Transverse colon (tissue), 4 donors: ENCODE results near the gene IAPP. TPM values are rescaled to one million over a fixed set of nuclear protein-coding genes. Genes with fewer than 3 reads are reported as not detected.
"Not testable (repeated sequence)": the region's sequence is repeated elsewhere in the genome, so short reads cannot be mapped to it uniquely, and the experiment has no call there.

Source experiments
- DNase-seq: peaks from one replicate; pipeline ENCODE4 v3.0.0-alpha.2; 2019
- H3K27ac ChIP-seq, 4 donors: fragments of 200-600 bp; sonication (generic); 2 replicates each; pipeline ENCODE4 v1.5.1; 2016 to 2018; ENCODE audit warnings: inconsistent platforms in 4 of 4
- H3K27me3 ChIP-seq: fragments of 200-600 bp; sonication (generic); 2 replicates; pipeline ENCODE4 v1.5.1; 2017; ENCODE audit warnings: inconsistent platforms
- H3K36me3 ChIP-seq, 4 donors: fragments of 200-600 bp; sonication (generic); 2 replicates each; pipeline ENCODE4 v1.5.1; 2017 to 2019; ENCODE audit warnings: inconsistent platforms in 4 of 4
- H3K4me1 ChIP-seq, 4 donors: fragments of 200-600 bp; sonication (generic); 2 replicates each; pipeline ENCODE4 v1.5.1; 2017 to 2020; ENCODE audit warnings: inconsistent platforms in 4 of 4
- H3K4me3 ChIP-seq, 4 donors: fragments of 200-600 bp; sonication (generic); 1 replicate in 1 of 4; 2 replicates in 3 of 4; pipeline versions ENCODE4 v1.5.1 to v1.6.1; 2017 to 2019; ENCODE audit warnings: inconsistent platforms in 4 of 4
- H3K9me3 ChIP-seq, 2 donors: fragments of 200-600 bp; sonication (generic); 2 replicates each; pipeline ENCODE4 v1.5.1; 2017 to 2019; ENCODE audit warnings: inconsistent platforms in 2 of 2
- CTCF ChIP-seq, 5 experiments: fragments of 200-600 bp in 3 of 5; fragments of 450-650 bp in 2 of 5; sonication (generic) in 3 of 5; IDR thresholded peaks; 1 replicate in 2 of 5; 2 replicates in 3 of 5; pipeline ENCODE4 v1.5.1; 2016 to 2017; ENCODE audit warnings: antibody characterized with exemption in 5 of 5, inconsistent platforms in 3 of 5, mild to moderate bottlenecking in 2 of 5, moderate library complexity in 1 of 5
- EP300 ChIP-seq: sonication (generic); formaldehyde crosslinking; IDR thresholded peaks from one replicate; pipeline ENCODE4 v1.6.1; 2017; ENCODE audit warnings: antibody characterized with exemption, low read depth
- POLR2A ChIP-seq: fragments of 450-650 bp; IDR thresholded peaks from one replicate; pipeline ENCODE4 v1.6.1; 2016; ENCODE audit warnings: antibody characterized with exemption, mild to moderate bottlenecking, moderate library complexity
- POLR2AphosphoS5 ChIP-seq, 3 donors: sonication (generic); formaldehyde crosslinking; IDR thresholded peaks; one replicate each; pipeline ENCODE4 v1.6.1; 2016; ENCODE audit warnings: antibody characterized with exemption in 3 of 3
- WGBS, 2 donors: methylation state at CpG; one replicate each; pipeline ENCODE4 v1.1.5; 2018; ENCODE audit warnings: low coverage in 1 of 2; 5-methylcytosine and 5-hydroxymethylcytosine counted together
- in situ Hi-C, 4 donors: fragments of 200-750 bp; cut with MboI; loops; one replicate each; pipeline versions ENCODE4 v1.15.0 to v1.15.1; 2017; ENCODE audit warnings: low sequenced_read_pairs in 3 of 4, low pct_ligation_motif_present in 1 of 4, low pct_unique_long_range_greater_than_20kb in 1 of 4
- intact Hi-C: fragments of 100-400 bp; cut with DNase I; formaldehyde crosslinking; loops from one replicate; pipeline ENCODE4 v1.15.1; 2023; ENCODE audit warnings: low total_unique reads
- total RNA-seq, 4 donors: library from RNA; depleted of rRNA; stranded (reverse); fragments of >200 nt; gene quantifications; one replicate each; pipeline ENCODE4 v1.1.0, GENCODE V29; 2016

Gene IAPP
- total RNA-seq, 4 donors from 2014 or later = not detected

DNA sequence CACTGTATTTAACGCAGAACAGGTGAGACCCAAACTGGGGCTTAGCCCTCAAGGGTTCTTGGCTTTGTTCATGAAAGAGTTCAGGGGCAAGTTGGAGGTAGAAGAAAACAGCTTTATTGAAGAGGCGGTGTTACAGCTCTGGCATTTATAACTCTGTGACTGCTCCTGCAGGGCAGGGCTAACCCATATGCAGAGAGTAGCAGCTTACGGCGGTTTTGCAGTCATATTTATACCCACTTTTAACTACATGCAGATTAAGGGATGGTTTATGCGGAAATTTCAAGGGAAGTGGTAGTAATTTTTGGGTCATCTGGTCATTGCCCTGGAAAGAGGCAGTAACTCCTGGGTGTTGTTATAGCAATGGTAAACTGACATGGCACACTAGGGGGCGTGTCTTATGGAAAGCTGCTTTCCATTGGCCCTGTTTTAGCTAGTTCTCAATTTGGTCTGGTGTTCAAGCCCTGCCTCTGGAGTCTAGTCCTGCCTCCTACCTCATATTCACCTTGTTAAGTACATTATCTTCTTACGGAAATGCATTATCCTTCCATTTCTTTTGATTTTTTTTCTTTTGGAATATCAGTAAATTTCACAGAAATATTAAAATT is 1.8 kb upstream of the IAPP start:
- 76 to 82% methylated on average over 4 to 7 of the region's 7 CpGs for WGBS, 2 donors
- no peak overlapping the region for H3K4me3 ChIP-seq
- intact Hi-C loops = no loop called here

DNA sequence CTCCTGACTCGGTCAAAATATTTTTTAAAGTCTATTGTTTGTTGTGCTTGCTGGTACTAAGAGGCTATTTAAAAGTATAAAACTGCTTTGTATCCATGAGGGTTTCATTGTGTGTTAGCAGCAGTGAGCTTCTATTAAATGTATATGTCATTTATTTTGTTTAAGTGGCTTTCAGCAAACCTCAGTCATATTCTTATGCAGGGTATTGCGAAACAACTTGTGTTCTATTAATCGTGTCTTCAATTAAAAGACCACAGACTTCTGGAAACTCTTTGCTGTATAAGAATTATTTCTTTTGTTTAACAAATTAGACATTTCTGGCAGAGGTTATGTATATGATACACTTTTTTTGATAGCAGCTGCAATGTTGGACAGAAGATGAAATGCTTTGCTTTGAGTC is 6.5 kb downstream of the IAPP start:
- 77 to 90% methylated on average over 3 of the region's 3 CpGs for WGBS, 2 donors
- Histone ChIP-seq H3K9me3 (no peaks in the 10 kb centered on the region), H3K4me1 (no peaks in the 10 kb centered on the region), H3K4me3 (no peak overlapping the region), H3K36me3 (no peaks in the 10 kb centered on the region), H3K27me3 (no peaks in the 10 kb centered on the region), H3K27ac (no peak overlapping the region)
- DNase-seq = no peak
- TF ChIP-seq CTCF (IDR thresholded peaks at IDR 0.05) = no peak
- TF ChIP-seq POLR2A = no peak
- in situ Hi-C loops = no loop called here
- intact Hi-C loops = no loop called here

More for the DNA sequence above, 1.8 kb upstream of the IAPP start:
- H3K4me1 ChIP-seq = no peaks in the 10 kb centered on the region
- in situ Hi-C loops = no loop called here
- H3K27ac ChIP-seq = no peak overlapping the region
- H3K27me3 ChIP-seq = no peaks in the 10 kb centered on the region
- no peaks in the 10 kb centered on the region for H3K9me3 ChIP-seq
- no peaks in the 10 kb centered on the region for H3K36me3 ChIP-seq
- DNase-seq = no peak
- TF ChIP-seq EP300 (no peak), POLR2A (no peak), CTCF (IDR thresholded peaks at IDR 0.05) (no peak), POLR2AphosphoS5 (IDR thresholded peaks at IDR 0.05) (no peak)

- H3K27me3 ChIP-seq, H3K4me1 ChIP-seq, intact Hi-C loops, in situ Hi-C loops, H3K27ac ChIP-seq, H3K36me3 ChIP-seq, DNase-seq, H3K9me3 ChIP-seq, H3K4me3 ChIP-seq: not testable (repeated sequence)
- WGBS, 2 donors = 80 to 92% methylated on average over 5 of the region's 5 CpGs
Observed at GRCh38 chr12:21381320-21381719, 8.6 kb downstream of the IAPP start.

GRCh38 chr12:21384261-21384660 is 11.6 kb downstream of the IAPP start:
- in situ Hi-C loops = no loop called here
- Histone ChIP-seq H3K27ac (no peak overlapping the region), H3K27me3 (no peaks in the 10 kb centered on the region), H3K4me3 (no peak overlapping the region), H3K36me3 (no peaks in the 10 kb centered on the region), H3K9me3 (no peaks in the 10 kb centered on the region), H3K4me1 (no peaks in the 10 kb centered on the region)
- intact Hi-C loops = no loop called here
- WGBS, 2 donors = 57% methylated on average over 2 of the region's 2 CpGs; no CpG with 5 or more reads in 1 of the 2 donors
- TF ChIP-seq CTCF (IDR thresholded peaks at IDR 0.05) = no peak
- TF ChIP-seq POLR2A = no peak
- TF ChIP-seq EP300 = no peak
- no peak for TF ChIP-seq POLR2AphosphoS5 (IDR thresholded peaks at IDR 0.05)
- DNase-seq = no peak

GRCh38 chr12:21387174-21387573 is 14.5 kb downstream of the IAPP start:
- TF ChIP-seq EP300 (no peak), CTCF (IDR thresholded peaks at IDR 0.05) (no peak), POLR2A (no peak), POLR2AphosphoS5 (IDR thresholded peaks at IDR 0.05) (no peak)
- H3K9me3 ChIP-seq = no peaks in the 10 kb centered on the region
- no peak for DNase-seq
- no peaks in the 10 kb centered on the region for H3K27me3 ChIP-seq
- H3K4me3 ChIP-seq = no peak overlapping the region
- intact Hi-C loops (no loop called here), in situ Hi-C loops (no loop called here)
- 85 to 100% methylated on average over 1 to 3 of the region's 3 CpGs for whole genome bisulfite sequencing, 2 donors
- H3K36me3 ChIP-seq = no peaks in the 10 kb centered on the region
- no peaks in the 10 kb centered on the region for H3K4me1 ChIP-seq
- H3K27ac ChIP-seq = no peak overlapping the region
